ENCODE measurements around the gene ITGA3. TPM values are rescaled to one million over a fixed set of nuclear protein-coding genes. Genes with fewer than 3 reads are reported as not detected.

The ITGA3 gene
- total RNA-seq, 4 donors from 2014 or later = 38.9 to 96.7 (median 58.6) TPM

GRCh38 chr17:50111673-50112655 lies 56.1 kb downstream of the ITGA3 start:
- no peak for TF ChIP-seq EP300 (IDR thresholded peaks at IDR 0.05)
- TF ChIP-seq POLR2AphosphoS5 (IDR thresholded peaks at IDR 0.05) = peak; percentile 43 to 57
- H3K9me3 ChIP-seq = no peaks in the 10 kb centered on the region
- H3K4me1 ChIP-seq = peaks cover 32 to 47% (median 39%) of the 10 kb centered on the region in 4 donors
- no peak for DNase-seq (ENCODE audit: extremely low spot score)
- intact Hi-C loops (cut with DNase I) = loop anchor here (5.0 kb wide), 1 partner anchor 35 kb away; no protein-coding TSS in a partner anchor
- 54% methylated on average over 10 of the region's 14 CpGs for WGBS
- peak overlapping the region; percentile 78 to 87 (median 80) for H3K27ac ChIP-seq (replicated peaks in 1 of 4)
- H3K4me3 ChIP-seq = no peak overlapping the region
- H3K27me3 ChIP-seq = no peaks in the 10 kb centered on the region
- peaks cover 26 to 40% (median 37%) of the 10 kb centered on the region in 4 donors for H3K36me3 ChIP-seq

- Histone ChIP-seq H3K36me3 (peaks cover 20 to 32% (median 30%) of the 10 kb centered on the region in 4 donors), H3K9me3 (no peaks in the 10 kb centered on the region), H3K27me3 (peaks cover 0 to 5% (median 0%) of the 10 kb centered on the region in 4 donors), H3K27ac (replicated peaks in 1 of 4) (peak overlapping the region; percentile 78 to 87 (median 80)), H3K4me1 (peaks cover 36 to 54% (median 44%) of the 10 kb centered on the region in 4 donors), H3K4me3 (no peak overlapping the region)
- intact Hi-C loops (cut with DNase I) = loop anchor here (5.0 kb wide), 1 partner anchor 35 kb away; no protein-coding TSS in a partner anchor
- WGBS = no CpG with 5 or more reads among the region's 17 CpGs
- no peak for DNase-seq (ENCODE audit: extremely low spot score)
- no peak for TF ChIP-seq CTCF (IDR thresholded peaks at IDR 0.05)
- no peak for TF ChIP-seq POLR2AphosphoS5 (IDR thresholded peaks at IDR 0.05)
- TF ChIP-seq POLR2A (IDR thresholded peaks at IDR 0.05; ENCODE audit: low read depth) = no peak
- no peak for TF ChIP-seq EP300 (IDR thresholded peaks at IDR 0.05)
Observed at GRCh38 chr17:50112694-50113093, 56.8 kb downstream of the ITGA3 start.

GRCh38 chr17:50113624-50114320 lies 57.9 kb downstream of the ITGA3 start:
- DNase-seq (ENCODE audit: extremely low spot score) = no peak
- no peak overlapping the region for H3K4me3 ChIP-seq
- peak overlapping the region in 3 of 4 donors; percentile 78 to 87 (median 80) for H3K27ac ChIP-seq (replicated peaks in 1 of 4)
- H3K27me3 ChIP-seq = peaks cover 0 to 5% (median 0%) of the 10 kb centered on the region in 4 donors
- H3K9me3 ChIP-seq = no peaks in the 10 kb centered on the region
- 91% methylated on average over 4 of the region's 7 CpGs for WGBS
- H3K36me3 ChIP-seq = peaks cover 14 to 22% (median 19%) of the 10 kb centered on the region in 4 donors
- intact Hi-C loops (cut with DNase I) = loop anchor here (5.0 kb wide), 1 partner anchor 34 kb away; no protein-coding TSS in a partner anchor
- peaks cover 39 to 62% (median 51%) of the 10 kb centered on the region in 4 donors for H3K4me1 ChIP-seq
- TF ChIP-seq EP300 (IDR thresholded peaks at IDR 0.05) (no peak), POLR2AphosphoS5 (IDR thresholded peaks at IDR 0.05) (no peak), CTCF (IDR thresholded peaks at IDR 0.05) (no peak), POLR2A (IDR thresholded peaks at IDR 0.05; ENCODE audit: low read depth) (no peak)

- intact Hi-C loops (cut with DNase I) = loop anchor here (5.0 kb wide), 1 partner anchor 33 kb away; no protein-coding TSS in a partner anchor
- Histone ChIP-seq H3K27me3 (peaks cover 0 to 5% (median 0%) of the 10 kb centered on the region in 4 donors), H3K36me3 (peaks cover 11 to 15% (median 13%) of the 10 kb centered on the region in 4 donors), H3K4me3 (no peak overlapping the region), H3K4me1 (peaks cover 39 to 62% (median 51%) of the 10 kb centered on the region in 4 donors), H3K27ac (replicated peaks in 1 of 4) (no peak overlapping the region), H3K9me3 (no peaks in the 10 kb centered on the region)
- WGBS = 80% methylated on average over 3 of the region's 4 CpGs
- no peak for DNase-seq (ENCODE audit: extremely low spot score)
- TF ChIP-seq EP300 (IDR thresholded peaks at IDR 0.05) = no peak
- no peak for TF ChIP-seq POLR2AphosphoS5 (IDR thresholded peaks at IDR 0.05)
- no peak for TF ChIP-seq CTCF (IDR thresholded peaks at IDR 0.05)
- TF ChIP-seq POLR2A (IDR thresholded peaks at IDR 0.05; ENCODE audit: low read depth) = no peak
Observed at GRCh38 chr17:50114401-50114800, 58.5 kb downstream of the ITGA3 start.

All from esophagus muscularis mucosa (tissue), 4 donors.